Amniotic epithelial cell (primary cell): ENCODE measurements around the gene SCGB1D2.

Source experiments
- DNase-seq: peaks from one replicate; pipeline ENCODE4 v3.0.0-alpha.2; 2010; ENCODE audit warnings: low read depth

Gene SCGB1D2

DNA sequence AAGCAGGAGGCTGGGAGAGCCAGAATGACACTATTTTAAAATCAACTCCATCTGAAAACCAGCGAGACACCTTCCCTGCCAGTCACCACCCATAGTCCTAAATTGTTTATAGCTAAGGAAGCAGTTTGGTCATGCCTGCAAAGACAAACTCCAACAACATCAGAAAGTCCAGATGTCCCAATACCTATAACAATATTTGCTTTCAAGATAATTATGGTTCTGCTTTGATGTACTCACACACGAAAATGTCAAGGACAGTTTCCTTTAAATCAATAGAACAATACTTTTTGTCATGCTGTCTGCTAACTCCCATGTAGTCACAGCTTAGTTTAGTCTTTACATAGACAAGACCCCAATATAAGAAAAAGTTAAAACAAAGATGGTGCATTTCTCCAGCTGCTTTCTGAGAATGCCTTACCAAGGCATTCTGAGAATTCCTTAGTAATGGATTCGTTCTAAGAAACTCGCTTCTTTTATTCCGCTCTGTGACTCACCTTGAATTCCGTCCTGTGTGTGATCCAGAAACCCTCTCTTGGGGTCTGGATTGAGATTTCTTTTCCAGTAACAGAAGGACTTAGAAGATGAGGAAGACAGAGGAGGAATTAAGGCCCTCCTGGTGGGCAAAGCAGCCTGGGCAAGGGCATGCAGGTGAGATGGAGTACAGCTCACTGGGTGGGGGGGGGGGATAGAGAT, 18.4 kb downstream of the SCGB1D2 start:
- DNase-seq = no peak

DNA sequence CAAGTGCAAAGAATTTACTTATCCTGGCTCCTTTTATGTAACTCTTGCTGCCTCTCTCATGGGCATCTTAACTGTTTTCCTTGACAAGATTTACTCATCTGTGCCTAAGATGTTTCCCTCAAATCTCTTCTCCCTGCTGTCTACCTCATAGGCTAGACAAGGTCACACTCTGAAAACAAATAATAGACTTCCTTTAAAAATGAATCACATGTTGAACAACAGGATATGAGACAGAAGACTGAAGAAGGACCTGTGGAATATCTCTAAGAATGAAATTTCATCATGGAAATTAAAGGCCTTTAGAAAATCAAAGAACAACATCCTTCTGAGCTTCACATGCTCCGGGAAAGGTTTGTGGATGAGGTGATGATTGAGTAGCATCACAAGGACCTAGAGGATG, 22.0 kb downstream of the SCGB1D2 start:
- no peak for DNase-seq

DNA sequence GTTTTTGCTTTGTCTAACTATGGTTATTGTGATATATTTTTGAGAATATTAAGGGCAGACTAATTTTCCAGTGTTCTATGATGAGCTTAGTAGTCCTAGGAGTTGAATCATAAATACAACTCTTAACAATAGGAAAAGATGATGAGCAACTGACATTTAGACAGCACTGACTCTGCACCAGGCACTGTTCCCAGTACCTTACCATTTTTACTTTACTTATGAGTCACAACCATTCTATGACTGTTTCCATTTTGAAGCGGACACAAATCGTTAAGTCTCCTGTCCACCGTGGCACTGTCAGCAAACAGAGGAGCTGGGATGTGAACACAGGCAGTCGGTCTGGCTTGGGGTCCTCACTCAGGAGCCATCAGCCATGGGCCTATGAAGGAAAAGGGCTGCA, 24.5 kb downstream of the SCGB1D2 start:
- DNase-seq = no peak

DNA sequence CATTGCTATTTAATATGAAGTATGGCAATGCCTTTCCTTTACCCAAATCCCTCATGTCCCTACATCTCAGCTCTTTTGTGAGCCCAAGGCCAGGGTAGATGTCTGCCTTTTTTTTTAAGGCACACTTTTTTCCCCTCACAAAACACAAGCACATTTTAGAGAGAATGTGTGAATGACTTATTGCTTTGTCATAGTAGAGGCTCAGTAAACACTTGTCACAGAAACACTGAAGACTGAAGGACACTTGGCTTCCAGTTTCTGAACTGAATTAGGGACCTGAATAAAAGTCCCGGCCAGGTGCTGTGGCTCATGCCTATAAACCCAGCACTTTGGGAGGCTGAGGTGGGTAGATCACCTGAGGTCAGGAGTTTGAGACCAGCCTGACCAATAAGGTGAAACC, 25.0 kb downstream of the SCGB1D2 start:
- no peak for DNase-seq

DNA sequence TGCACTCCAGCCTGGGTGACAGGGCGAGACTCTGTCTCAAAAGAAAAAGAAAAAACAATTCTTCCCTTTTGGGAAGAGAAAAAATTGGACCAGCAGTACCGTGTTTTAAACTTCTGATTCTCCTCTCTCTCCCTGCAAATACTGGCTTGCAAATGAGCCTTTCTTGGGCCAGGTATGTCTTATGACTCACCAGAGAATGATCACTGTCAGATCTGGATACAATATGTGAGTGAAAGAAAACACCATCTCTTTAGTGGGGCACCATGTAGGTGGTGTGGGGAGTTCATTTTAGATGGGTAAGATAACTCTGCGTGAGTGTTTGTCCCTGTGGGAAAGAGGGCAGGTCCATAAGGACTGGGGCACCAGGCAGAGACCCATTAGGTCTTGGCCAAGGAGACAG, 25.5 kb downstream of the SCGB1D2 start:
- DNase-seq = no peak

DNA sequence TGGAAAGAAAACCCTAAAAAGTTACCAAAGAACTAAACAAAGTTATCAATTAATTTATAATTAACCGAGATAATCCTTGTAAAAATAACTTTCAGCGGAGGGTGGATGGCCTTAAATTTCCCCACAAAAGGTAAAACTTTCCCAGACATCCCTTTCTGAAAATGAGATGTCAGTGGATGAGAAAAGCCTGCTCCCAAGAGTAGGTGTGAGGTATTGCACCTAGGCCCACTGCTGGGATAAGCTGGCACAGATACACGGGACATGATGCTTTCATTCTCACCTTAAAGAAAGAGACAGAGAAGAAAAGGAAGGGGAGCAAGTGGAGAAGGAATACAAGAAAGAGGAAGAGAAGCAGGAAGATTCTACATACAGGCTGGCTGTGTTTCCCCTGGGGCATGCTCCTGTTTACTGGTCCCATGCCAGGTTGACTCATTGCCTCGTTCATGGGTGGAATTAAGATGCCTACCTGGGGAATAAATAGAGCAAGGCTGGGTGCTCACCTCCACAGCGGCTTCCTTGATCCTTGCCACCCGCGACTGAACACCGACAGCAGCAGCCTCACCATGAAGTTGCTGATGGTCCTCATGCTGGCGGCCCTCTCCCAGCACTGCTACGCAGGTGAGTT, 27.7 kb downstream of the SCGB1D2 start, which contains the start of gene SCGB2A2:
Gene SCGB2A2 (plus strand): TSS at position 505 of the 625 bp plus-strand sequence. CDS start 59 bp downstream, at position 564.
- DNase-seq = no peak

DNA sequence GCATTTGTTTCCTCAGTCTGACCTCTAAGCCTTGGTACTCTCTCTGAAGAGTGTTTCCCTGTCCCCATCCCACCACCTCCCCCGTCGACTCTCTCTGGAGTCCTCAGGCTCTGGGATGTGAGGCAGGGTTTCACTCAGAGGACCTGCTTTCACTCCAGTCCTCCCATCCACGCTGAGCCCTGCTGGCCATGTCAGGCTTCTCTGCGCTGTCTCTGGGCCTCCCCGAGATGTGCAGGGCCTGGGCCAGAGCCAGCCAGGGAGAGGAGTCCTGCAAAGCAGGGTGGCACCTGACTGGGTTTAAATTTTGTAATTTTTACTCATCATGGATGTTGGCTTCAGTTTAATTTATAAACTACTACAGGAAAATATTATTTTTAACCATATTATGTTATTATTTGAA, 31.2 kb downstream of the SCGB1D2 start:
- no peak for DNase-seq

DNA sequence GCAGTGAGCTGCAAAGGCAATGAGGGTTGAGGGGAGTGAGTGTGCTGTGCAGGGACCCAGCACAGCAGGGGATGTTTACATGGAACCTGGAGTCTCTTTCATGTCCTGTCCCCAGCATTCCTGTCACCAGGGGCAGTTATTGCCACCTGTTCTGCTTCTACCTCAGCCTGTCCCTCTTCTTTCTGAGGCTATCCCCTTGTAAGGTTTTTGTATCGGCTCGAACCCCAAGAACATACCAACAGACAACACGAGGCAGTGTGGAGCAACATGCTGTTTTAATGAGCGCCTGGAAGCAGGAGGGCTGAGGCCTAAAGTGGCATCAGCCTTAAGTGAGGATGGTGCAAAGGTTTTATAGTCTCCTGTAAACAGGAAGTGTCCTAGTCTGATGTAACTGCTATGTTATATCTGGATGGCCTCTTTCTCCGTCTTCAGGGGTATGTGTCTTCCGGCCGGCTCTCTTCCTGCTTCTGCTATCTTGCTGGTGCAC, 31.8 kb downstream of the SCGB1D2 start:
- no peak for DNase-seq

DNA sequence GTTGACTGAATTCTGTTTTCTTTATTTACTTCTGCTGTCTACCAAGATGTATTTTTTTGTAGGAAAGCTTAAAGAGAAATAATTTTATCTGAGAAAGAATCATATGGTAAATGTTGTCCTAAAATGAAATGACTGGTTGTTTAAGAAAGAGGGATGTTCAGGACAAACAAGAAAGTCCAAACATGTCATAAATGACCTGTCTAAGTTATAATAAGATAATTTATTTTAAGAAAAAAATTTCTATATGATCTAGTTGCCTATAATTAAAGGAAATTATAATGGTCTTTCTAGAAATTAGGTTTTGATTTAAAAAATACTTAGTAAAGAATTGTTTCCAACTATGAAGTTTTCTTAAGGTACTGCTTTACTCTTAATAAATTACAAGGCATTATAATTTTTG, 38.4 kb downstream of the SCGB1D2 start:
- DNase-seq = no peak
